HG03025 (cell line): ENCODE results near the gene R3HDM2.

Source experiments
- ATAC-seq: cut with Tn5 transposase; IDR thresholded peaks from one replicate; pipeline ENCODE4 v1.9.1; 2021; ENCODE audit warnings: mild to moderate bottlenecking, moderate library complexity; ENCODE audit not compliant: unreplicated experiment, low FRiP score

R3HDM2 gene

GRCh38 chr12:57222286-57223190, 208.3 kb downstream of the R3HDM2 start:
- ATAC-seq = no peak

- no peak for ATAC-seq
These were observed 209.5 kb downstream of the R3HDM2 start for GRCh38 chr12:57221169-57221917.

- ATAC-seq = no peak
These were observed 210.1 kb downstream of the R3HDM2 start for GRCh38 chr12:57220770-57221168.

- ATAC-seq = no peak
These were observed 210.7 kb downstream of the R3HDM2 start for GRCh38 chr12:57219993-57220754.

- ATAC-seq = no peak
These were observed 211.4 kb downstream of the R3HDM2 start for GRCh38 chr12:57219205-57219992.

GRCh38 chr12:57218030-57218853, 212.6 kb downstream of the R3HDM2 start:
- ATAC-seq = no peak

GRCh38 chr12:57216921-57217879, 213.6 kb downstream of the R3HDM2 start:
- ATAC-seq = no peak

GRCh38 chr12:57216014-57216911, 214.6 kb downstream of the R3HDM2 start, which contains the start of gene NXPH4:
Gene NXPH4 (plus strand): TSS chr12:57216794. CDS start chr12:57216970, 176 bp downstream.
- ATAC-seq = no peak

- ATAC-seq = no peak
These were observed 215.2 kb downstream of the R3HDM2 start for GRCh38 chr12:57215668-57216013.

GRCh38 chr12:57215065-57215464, 215.8 kb downstream of the R3HDM2 start:
- ATAC-seq = no peak

- no peak for ATAC-seq
These were observed 216.5 kb downstream of the R3HDM2 start for GRCh38 chr12:57214398-57214781.

- ATAC-seq = no peak
These were observed 217.0 kb downstream of the R3HDM2 start for GRCh38 chr12:57213763-57214397.

- ATAC-seq = no peak
These were observed 217.7 kb downstream of the R3HDM2 start for GRCh38 chr12:57213058-57213715.

- no peak for ATAC-seq
These were observed 218.2 kb downstream of the R3HDM2 start for GRCh38 chr12:57212701-57213057.

- no peak for ATAC-seq
These were observed 218.8 kb downstream of the R3HDM2 start for GRCh38 chr12:57211791-57212700.
